ENCODE results near the gene SLC22A23. TPM values are rescaled to one million over a fixed set of nuclear protein-coding genes. Genes with fewer than 3 reads are reported as not detected.

SLC22A23 gene
- total RNA-seq, 2 experiments from 2014 or later = 13.4 to 13.6 TPM

GRCh38 chr6:3411967-3412778, 44.7 kb downstream of the SLC22A23 start:
- Mint-ChIP-seq H3K27me3 (no peaks in the 10 kb centered on the region), H3K36me3 (ENCODE audit: low read depth) (peaks cover 16% of the 10 kb centered on the region), H3K4me1 (ENCODE audit: low read depth) (peaks cover 24% of the 10 kb centered on the region), H3K27ac (no peak overlapping the region), H3K4me3 (no peak overlapping the region), H3K9me3 (no peaks in the 10 kb centered on the region)
- H3K27me3 ChIP-seq (ENCODE audit: control insufficient read depth in 1 of 2, insufficient read depth in 2 of 2, low read length in 2 of 2) = no peaks in the 10 kb centered on the region
- no peak for TF ChIP-seq CTCF (IDR thresholded peaks at IDR 0.05)
- intact Hi-C loops (cut with DNase I, micrococcal nuclease) = loop anchor here in 1 of 2 experiments (2.0 kb wide), 4 partner anchors 37 to 321 kb away; partner anchors contain the start of gene SLC22A23
- no peak for DNase-seq
- CTCF ChIA-PET = interaction anchor here (1.6 to 1.7 kb wide), 2 partner anchors 11 to 320 kb away, joined by 5 to 7 read pairs; no protein-coding TSS in a partner anchor
- peaks cover 0 to 4% of the 10 kb centered on the region in 2 experiments for H3K9me3 ChIP-seq (ENCODE audit: control insufficient read depth in 1 of 2, insufficient read depth in 1 of 2, low read length in 2 of 2)
- POLR2A ChIA-PET = no interaction called here
- ATAC-seq (ENCODE audit: poor library complexity) = no peak
- no peak overlapping the region for H3K4me3 ChIP-seq (ENCODE audit: low read length)
- peaks cover 11% of the 10 kb centered on the region for H3K4me1 ChIP-seq (ENCODE audit: insufficient read depth, low read length)
- H3K36me3 ChIP-seq (ENCODE audit: insufficient read depth, low read length) = no peaks in the 10 kb centered on the region
- H3K27ac ChIP-seq (ENCODE audit: low read depth in 1 of 2, low read length in 2 of 2) = no peak overlapping the region

GRCh38 chr6:3410385-3411360, 46.2 kb downstream of the SLC22A23 start:
- ATAC-seq (ENCODE audit: poor library complexity) (peak; percentile 50), DNase-seq (peak; percentile 37 to 83 (median 56))
- Mint-ChIP-seq H3K27ac (no peak overlapping the region), H3K36me3 (ENCODE audit: low read depth) (peaks cover 24% of the 10 kb centered on the region), H3K9me3 (no peaks in the 10 kb centered on the region), H3K4me3 (no peak overlapping the region), H3K27me3 (no peaks in the 10 kb centered on the region), H3K4me1 (ENCODE audit: low read depth) (peaks cover 22% of the 10 kb centered on the region)
- intact Hi-C loops (cut with DNase I, micrococcal nuclease) = loop anchor here in 1 of 2 experiments (2.0 kb wide), 3 partner anchors 46 to 322 kb away; partner anchors contain the start of gene SLC22A23
- Histone ChIP-seq H3K27me3 (ENCODE audit: control insufficient read depth in 1 of 2, insufficient read depth in 2 of 2, low read length in 2 of 2) (no peaks in the 10 kb centered on the region), H3K4me3 (ENCODE audit: low read length) (no peak overlapping the region), H3K27ac (ENCODE audit: low read depth in 1 of 2, low read length in 2 of 2) (no peak overlapping the region), H3K4me1 (ENCODE audit: insufficient read depth, low read length) (peaks cover 11% of the 10 kb centered on the region), H3K9me3 (ENCODE audit: control insufficient read depth in 1 of 2, insufficient read depth in 1 of 2, low read length in 2 of 2) (peaks cover 0 to 4% of the 10 kb centered on the region in 2 experiments), H3K36me3 (ENCODE audit: insufficient read depth, low read length) (no peaks in the 10 kb centered on the region)
- peak; percentile 75 for TF ChIP-seq CTCF (IDR thresholded peaks at IDR 0.05)
- CTCF ChIA-PET = interaction anchor here (0.6 to 1.7 kb wide), 8 partner anchors 9 to 580 kb away, joined by 3 to 7 read pairs (median 4); partner anchors contain the start of gene SLC22A23
- POLR2A ChIA-PET = interaction anchor here (0.7 to 1.2 kb wide), 3 partner anchors 11 to 46 kb away, joined by 3 read pairs; partner anchors contain the start of gene SLC22A23
